DND-41 (cell line): ENCODE data around the gene C1orf185.
"Not testable (repeated sequence)": the region's sequence is repeated elsewhere in the genome, so short reads cannot be mapped to it uniquely, and the experiment has no call there.

Source experiments
- ATAC-seq: fragments of 200-7000 bp; cut with Tn5 transposase; 3 replicates; pipeline ENCODE4 v1.9.1; 2021; ENCODE audit warnings: low read depth; ENCODE audit not compliant: insufficient read depth
- DNase-seq: peaks from one replicate; pipeline ENCODE4 v3.0.0-alpha.2; 2020
- H2AFZ ChIP-seq: 2 replicates; pipeline ENCODE4 v1.6.0; 2012; ENCODE audit warnings: low read depth, low read length
- H3K27ac ChIP-seq: 2 replicates; pipeline ENCODE4 v1.5.1; 2012; ENCODE audit warnings: low read length, inconsistent platforms
- H3K27me3 ChIP-seq: fragments of 200-600 bp; sonication (generic); 2 replicates; pipeline ENCODE4 v1.6.0; 2012; ENCODE audit warnings: low read length, mild to moderate bottlenecking, inconsistent platforms; ENCODE audit not compliant: insufficient read depth, poor library complexity
- H3K36me3 ChIP-seq: 2 replicates; pipeline ENCODE4 v1.5.1; 2012; ENCODE audit warnings: low read length, inconsistent platforms; ENCODE audit not compliant: insufficient read depth
- H3K4me1 ChIP-seq: 2 replicates; pipeline ENCODE4 v1.5.1; 2012; ENCODE audit warnings: mild to moderate bottlenecking, low read length; ENCODE audit not compliant: insufficient read depth
- H3K4me2 ChIP-seq: 2 replicates; pipeline ENCODE4 v1.6.0; 2012; ENCODE audit warnings: mild to moderate bottlenecking, moderate library complexity, low read length, inconsistent platforms; ENCODE audit not compliant: insufficient read depth
- H3K4me3 ChIP-seq, 2 experiments: fragments of 200-600 bp in 1 of 2; shearing (Covaris generic) in 1 of 2; 2 replicates each; pipeline ENCODE4 v1.5.1; 2012 to 2016; ENCODE audit warnings: inconsistent platforms in 2 of 2, low read length in 2 of 2, mild to moderate bottlenecking in 2 of 2, low read depth in 1 of 2, moderate library complexity in 1 of 2
- H3K79me2 ChIP-seq: 2 replicates; pipeline ENCODE4 v1.6.0; 2012; ENCODE audit warnings: low read length, inconsistent platforms; ENCODE audit not compliant: insufficient read depth
- H3K9ac ChIP-seq: 2 replicates; pipeline ENCODE4 v1.6.0; 2012; ENCODE audit warnings: low read depth, mild to moderate bottlenecking, inconsistent platforms, low read length, moderate library complexity
- H3K9me3 ChIP-seq: 2 replicates; pipeline ENCODE4 v1.5.1; 2012; ENCODE audit warnings: low read length, moderate library complexity, mild to moderate bottlenecking, inconsistent platforms; ENCODE audit not compliant: insufficient read depth, severe bottlenecking
- H4K20me1 ChIP-seq: 2 replicates; pipeline ENCODE4 v1.6.0; 2012; ENCODE audit warnings: low read length; ENCODE audit not compliant: insufficient read depth
- CTCF ChIP-seq: IDR thresholded peaks from 2 replicates; pipeline ENCODE4 v1.5.1; 2012; ENCODE audit warnings: borderline replicate concordance, low read length, moderate library complexity, mild to moderate bottlenecking; ENCODE audit not compliant: poor library complexity, severe bottlenecking; ENCODE audit errors: extremely low read depth
- EZH2 ChIP-seq: IDR thresholded peaks from 3 replicates; pipeline ENCODE4 v1.6.1; 2012; ENCODE audit warnings: borderline replicate concordance, low read depth, mild to moderate bottlenecking, moderate library complexity, low read length, inconsistent platforms; ENCODE audit not compliant: severe bottlenecking

The C1orf185 gene

GRCh38 chr1:51119331-51119730 lies 17.3 kb downstream of the C1orf185 start:
- ATAC-seq (no peak), DNase-seq (no peak)
- no peak for TF ChIP-seq CTCF
- no peak for TF ChIP-seq EZH2
- Histone ChIP-seq H3K4me2 (no peak overlapping the region), H3K4me3 (no peak overlapping the region), H3K79me2 (no peaks in the 10 kb centered on the region), H3K27me3 (no peaks in the 10 kb centered on the region), H3K9ac (no peak overlapping the region), H3K36me3 (no peaks in the 10 kb centered on the region), H3K9me3 (no peaks in the 10 kb centered on the region), H3K4me1 (no peaks in the 10 kb centered on the region), H2AFZ (no peak overlapping the region), H3K27ac (no peak overlapping the region), H4K20me1 (no peaks in the 10 kb centered on the region)

GRCh38 chr1:51120629-51121028 lies 18.6 kb downstream of the C1orf185 start:
- no peak for ATAC-seq
- no peaks in the 10 kb centered on the region for H3K79me2 ChIP-seq
- no peak for DNase-seq
- no peaks in the 10 kb centered on the region for H3K36me3 ChIP-seq
- H3K27me3 ChIP-seq, result no peaks in the 10 kb centered on the region
- TF ChIP-seq CTCF (no peak), EZH2 (no peak)
- no peak overlapping the region for H3K4me2 ChIP-seq
- H2AFZ ChIP-seq, result no peak overlapping the region
- H4K20me1 ChIP-seq, result no peaks in the 10 kb centered on the region
- H3K9ac ChIP-seq, result no peak overlapping the region
- H3K4me1 ChIP-seq, result no peaks in the 10 kb centered on the region
- no peak overlapping the region for H3K27ac ChIP-seq
- H3K4me3 ChIP-seq, result no peak overlapping the region
- no peaks in the 10 kb centered on the region for H3K9me3 ChIP-seq

- not testable (repeated sequence) for H3K36me3 ChIP-seq, H3K4me1 ChIP-seq, DNase-seq, H2AFZ ChIP-seq, H3K4me2 ChIP-seq, H3K27ac ChIP-seq, H3K9me3 ChIP-seq, H4K20me1 ChIP-seq, H3K27me3 ChIP-seq, H3K79me2 ChIP-seq, H3K4me3 ChIP-seq, H3K9ac ChIP-seq, ATAC-seq
These were observed 25.1 kb downstream of the C1orf185 start for GRCh38 chr1:51127152-51127551.

GRCh38 chr1:51131185-51131584 lies 29.2 kb downstream of the C1orf185 start:
- H3K27me3 ChIP-seq, result no peaks in the 10 kb centered on the region
- no peak for TF ChIP-seq CTCF
- no peak for TF ChIP-seq EZH2
- DNase-seq, result no peak
- H3K9ac ChIP-seq, result no peak overlapping the region
- no peaks in the 10 kb centered on the region for H3K79me2 ChIP-seq
- no peaks in the 10 kb centered on the region for H4K20me1 ChIP-seq
- H2AFZ ChIP-seq, result no peak overlapping the region
- no peak overlapping the region for H3K4me2 ChIP-seq
- no peak overlapping the region for H3K27ac ChIP-seq
- no peak for ATAC-seq
- no peaks in the 10 kb centered on the region for H3K36me3 ChIP-seq
- no peak overlapping the region for H3K4me3 ChIP-seq
- H3K4me1 ChIP-seq, result no peaks in the 10 kb centered on the region
- peaks cover 16% of the 10 kb centered on the region for H3K9me3 ChIP-seq
